22Rv1 (cell line): ENCODE data around the gene KCNJ18.
"Not testable (repeated sequence)": the region's sequence is repeated elsewhere in the genome, so short reads cannot be mapped to it uniquely, and the experiment has no call there.

Experiments used
- ZFX ChIP-seq: fragments of 450-650 bp; IDR thresholded peaks from 2 replicates; pipeline ENCODE4 v1.6.1; 2017; ENCODE audit warnings: antibody characterized with exemption, borderline replicate concordance
- TF ChIP-seq, protein P1 (sequence below): fragments of 450-650 bp; IDR thresholded peaks from 2 replicates; pipeline ENCODE4 v1.5.1; 2017; ENCODE audit warnings: mild to moderate bottlenecking

- TF ChIP-seq, protein P1, sequence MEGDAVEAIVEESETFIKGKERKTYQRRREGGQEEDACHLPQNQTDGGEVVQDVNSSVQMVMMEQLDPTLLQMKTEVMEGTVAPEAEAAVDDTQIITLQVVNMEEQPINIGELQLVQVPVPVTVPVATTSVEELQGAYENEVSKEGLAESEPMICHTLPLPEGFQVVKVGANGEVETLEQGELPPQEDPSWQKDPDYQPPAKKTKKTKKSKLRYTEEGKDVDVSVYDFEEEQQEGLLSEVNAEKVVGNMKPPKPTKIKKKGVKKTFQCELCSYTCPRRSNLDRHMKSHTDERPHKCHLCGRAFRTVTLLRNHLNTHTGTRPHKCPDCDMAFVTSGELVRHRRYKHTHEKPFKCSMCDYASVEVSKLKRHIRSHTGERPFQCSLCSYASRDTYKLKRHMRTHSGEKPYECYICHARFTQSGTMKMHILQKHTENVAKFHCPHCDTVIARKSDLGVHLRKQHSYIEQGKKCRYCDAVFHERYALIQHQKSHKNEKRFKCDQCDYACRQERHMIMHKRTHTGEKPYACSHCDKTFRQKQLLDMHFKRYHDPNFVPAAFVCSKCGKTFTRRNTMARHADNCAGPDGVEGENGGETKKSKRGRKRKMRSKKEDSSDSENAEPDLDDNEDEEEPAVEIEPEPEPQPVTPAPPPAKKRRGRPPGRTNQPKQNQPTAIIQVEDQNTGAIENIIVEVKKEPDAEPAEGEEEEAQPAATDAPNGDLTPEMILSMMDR: not testable (repeated sequence)
- TF ChIP-seq ZFX: not testable (repeated sequence)
Observed at GRCh38 chr17:21648125-21648524, 44.2 kb upstream of the KCNJ18 start.
